Medulla oblongata (tissue), 1 donor: Measurements from ENCODE around the gene PCDH12.

Experiments used
- DNase-seq: peaks from one replicate; pipeline ENCODE4 v3.0.0-alpha.2; 2015; ENCODE audit errors: extremely low spot score

The PCDH12 gene

GRCh38 chr5:141966275-141966962 lies 8.4 kb upstream of the PCDH12 start:
- DNase-seq = no peak

DNA sequence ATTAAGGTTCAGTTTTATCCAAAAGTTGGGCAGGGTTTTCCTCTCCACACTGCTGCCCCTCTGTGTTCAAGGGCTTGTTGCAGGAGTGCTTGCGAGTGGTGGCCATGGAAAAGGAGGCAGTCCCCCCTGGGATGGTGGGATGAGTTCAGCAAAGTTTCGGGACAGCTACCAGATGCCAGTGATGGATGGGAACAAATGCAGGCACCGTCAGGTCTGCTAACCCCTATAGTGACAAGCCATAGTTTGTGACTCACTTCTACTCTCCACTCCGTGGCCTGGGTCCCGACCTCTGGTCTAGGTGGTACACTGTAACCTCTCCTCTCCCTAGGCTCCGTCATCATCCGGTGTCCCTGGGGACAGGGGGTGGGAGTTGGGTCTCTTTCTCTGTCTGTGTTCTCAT lies 7.1 kb upstream of the PCDH12 start:
- no peak for DNase-seq

DNA sequence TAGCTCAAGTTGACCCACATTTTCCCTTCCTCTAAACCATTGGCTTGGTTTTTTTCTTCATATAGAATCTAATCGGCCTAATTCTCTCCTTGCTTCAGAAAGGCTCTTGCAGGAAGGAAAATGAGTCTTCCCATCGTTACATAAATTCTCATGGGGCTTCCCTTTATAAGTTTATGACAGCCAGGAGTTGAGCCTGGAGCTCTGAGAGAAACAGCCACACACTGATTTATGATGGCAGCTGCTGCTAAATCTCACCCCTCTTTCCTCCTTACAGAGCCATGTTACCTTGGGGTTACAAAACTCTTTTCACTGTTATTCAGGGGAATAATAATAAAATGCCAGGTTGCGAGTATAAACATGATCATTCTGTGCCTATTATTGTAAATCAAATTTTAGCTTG lies 5.7 kb upstream of the PCDH12 start:
- no peak for DNase-seq

GRCh38 chr5:141961466-141961865 lies 3.5 kb upstream of the PCDH12 start:
- DNase-seq = no peak

- DNase-seq = peak; percentile 98
Observed at GRCh38 chr5:141960449-141961323, 2.7 kb upstream of the PCDH12 start.

- no peak for DNase-seq
Observed at GRCh38 chr5:141960018-141960417, 2.0 kb upstream of the PCDH12 start.

DNA sequence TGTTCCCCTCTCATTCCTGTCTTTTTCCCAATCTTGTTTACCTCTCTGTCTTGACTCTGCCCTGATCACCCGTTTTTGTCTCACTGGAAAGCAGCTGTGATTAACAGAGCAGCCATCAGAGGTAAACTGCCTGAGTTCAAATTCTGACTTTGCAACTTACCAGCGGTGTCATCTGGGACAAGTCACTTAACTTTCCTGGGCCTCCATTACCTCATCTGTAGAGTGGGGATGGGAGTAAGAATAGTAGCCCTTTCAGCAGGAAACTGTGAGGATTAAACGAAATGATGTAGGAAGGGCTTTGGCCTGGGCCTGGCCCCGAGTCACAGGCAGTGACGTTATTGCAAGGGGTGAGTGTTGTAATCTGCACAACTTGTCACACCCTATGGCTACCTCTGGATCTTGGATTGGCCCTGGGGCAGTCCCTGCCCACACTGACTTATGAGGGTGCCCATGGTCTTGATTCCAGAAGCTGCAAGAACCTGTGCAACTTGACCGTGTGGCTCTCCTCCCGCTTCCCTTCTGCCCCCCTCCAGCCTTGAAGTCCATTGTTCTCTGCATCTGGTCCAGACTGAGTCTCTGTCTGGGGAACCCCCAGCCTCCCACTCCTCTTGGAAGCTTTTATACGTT lies 657 bp upstream of the PCDH12 start:
- no peak for DNase-seq

GRCh38 chr5:141957367-141957996 lies 520 bp downstream of the PCDH12 start:
- no peak for DNase-seq

DNA sequence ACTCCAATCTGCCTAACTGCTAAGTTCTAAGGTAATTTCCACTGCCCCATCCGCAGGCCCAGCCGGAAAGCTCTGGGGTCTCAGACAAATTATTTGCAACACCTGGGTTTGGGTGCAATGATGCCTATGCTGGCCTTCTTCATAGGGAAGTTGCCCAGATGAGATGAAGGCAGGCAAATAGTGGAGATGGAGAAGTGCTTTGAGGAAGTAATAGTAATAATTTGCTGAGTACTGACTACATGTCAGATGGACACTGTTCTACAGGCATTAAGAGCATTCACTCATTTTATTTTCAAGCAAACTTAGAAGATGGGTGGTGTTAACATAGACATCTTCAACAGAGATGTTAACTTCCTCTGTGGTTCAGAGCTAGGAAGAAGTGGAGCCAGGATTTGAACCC lies 3.8 kb downstream of the PCDH12 start:
- peak; percentile 64 for DNase-seq

DNA sequence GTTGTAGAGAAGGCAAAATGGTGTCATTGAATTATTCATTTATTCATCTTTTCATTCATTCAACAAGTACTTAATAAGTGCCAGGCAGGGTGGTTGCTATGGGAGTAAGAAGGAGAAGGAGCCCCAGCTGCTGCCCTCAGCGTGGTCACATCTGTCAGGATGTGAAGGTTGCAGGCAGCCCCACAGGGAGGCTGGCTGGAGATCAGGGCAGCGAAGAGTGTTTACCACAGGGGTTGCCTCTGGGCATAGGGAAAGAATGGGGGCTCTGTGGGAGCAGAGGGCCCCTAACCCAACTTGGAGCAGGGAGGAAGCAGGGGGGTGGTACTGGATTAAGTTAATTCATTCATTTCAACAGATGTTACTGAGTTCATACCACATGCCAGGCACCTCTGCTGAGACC lies 6.0 kb downstream of the PCDH12 start:
- DNase-seq = no peak

DNA sequence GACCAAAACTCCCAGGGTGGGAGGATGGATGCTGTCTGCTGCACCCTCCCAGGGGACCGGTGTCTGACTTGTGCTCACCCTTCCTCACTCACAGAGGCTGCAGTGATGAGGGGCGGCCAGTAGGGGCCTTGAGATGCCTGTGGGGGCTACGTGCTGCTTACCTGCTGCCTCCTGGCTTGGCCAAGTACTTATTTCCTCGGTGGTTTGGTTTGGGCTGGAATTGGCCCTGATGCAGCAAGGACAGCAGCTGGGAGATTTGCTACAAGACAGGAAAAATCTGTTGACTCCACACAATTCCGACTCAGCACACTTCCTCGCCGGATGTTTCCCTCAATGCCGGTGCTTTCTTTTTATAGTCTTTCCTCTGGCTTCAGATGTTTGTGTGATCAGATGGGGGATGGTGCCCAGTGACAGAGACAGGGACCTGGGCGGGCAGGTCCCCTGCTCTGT lies 6.6 kb downstream of the PCDH12 start:
- DNase-seq = no peak

- no peak for DNase-seq
Observed at GRCh38 chr5:141950207-141951005, 7.6 kb downstream of the PCDH12 start.

- DNase-seq = no peak
Observed at GRCh38 chr5:141949511-141949910, 8.5 kb downstream of the PCDH12 start.

- no peak for DNase-seq
Observed at GRCh38 chr5:141948812-141949211, 9.2 kb downstream of the PCDH12 start.

- no peak for DNase-seq
Observed at GRCh38 chr5:141947316-141947715, 10.7 kb downstream of the PCDH12 start.

- DNase-seq = no peak
Observed at GRCh38 chr5:141945511-141946051, 12.4 kb downstream of the PCDH12 start.

- no peak for DNase-seq
Observed at GRCh38 chr5:141944076-141944475, 13.9 kb downstream of the PCDH12 start.

DNA sequence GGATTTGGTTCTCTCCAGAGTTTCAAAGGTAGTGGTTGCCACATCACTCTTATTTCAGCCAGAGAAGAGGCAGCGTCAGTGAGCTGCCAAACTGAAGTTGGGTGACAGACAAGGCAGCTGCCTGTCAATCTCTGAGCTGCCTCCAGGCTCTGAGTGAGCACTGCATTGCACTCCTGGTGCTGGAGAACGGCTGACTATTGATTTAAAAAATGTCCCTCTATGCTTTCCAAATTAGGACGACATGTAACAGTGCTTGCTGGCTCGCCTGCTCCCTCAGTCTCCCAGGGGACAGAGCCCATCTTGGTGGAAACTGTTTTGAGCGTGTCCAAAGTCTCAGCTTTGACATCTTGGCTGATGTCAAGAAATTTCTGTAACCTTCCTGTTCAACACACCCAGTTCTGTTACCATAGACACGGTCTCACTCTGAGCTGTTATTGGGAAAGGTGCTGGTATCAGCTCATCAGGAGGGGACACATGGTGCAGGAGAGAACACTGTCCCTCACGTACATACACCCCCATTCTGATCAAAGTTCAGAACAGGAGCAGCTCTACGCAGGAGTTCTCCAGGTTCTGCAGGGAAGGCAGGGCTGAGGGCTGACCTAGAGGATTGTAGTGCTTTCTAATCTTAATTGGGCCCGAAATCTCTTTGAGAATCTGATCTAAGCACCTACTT lies 15.7 kb downstream of the PCDH12 start:
- DNase-seq = no peak

GRCh38 chr5:141941779-141942178 lies 16.2 kb downstream of the PCDH12 start:
- DNase-seq = no peak

- DNase-seq = no peak
Observed at GRCh38 chr5:141941307-141941706, 16.7 kb downstream of the PCDH12 start.
